WTC11 (cell line): ENCODE results near the gene PTPRN2. TPM values are rescaled to one million over a fixed set of nuclear protein-coding genes. Genes with fewer than 3 reads are reported as not detected.

Experiments used
- ATAC-seq: fragments of 200-7000 bp; cut with Tn5 transposase; 2 replicates; pipeline ENCODE4 v1.10.0; 2021; ENCODE audit warnings: mild to moderate bottlenecking, moderate library complexity
- CTCF ChIA-PET: fragments of 300-600 bp; sonication (Branson Sonifier 250); formaldehyde crosslinking; loops from one replicate; lab custom pipeline; 2021; ENCODE audit warnings: antibody characterized with exemption; lab: Charles Lee
- POLR2A ChIA-PET: fragments of 350-600 bp; sonication (Branson Sonifier 250); formaldehyde crosslinking; loops from one replicate; lab custom pipeline; 2021; ENCODE audit warnings: antibody characterized with exemption; lab: Charles Lee
- DNase-seq: peaks from one replicate; pipeline ENCODE4 v3.0.0; 2021; ENCODE audit warnings: low spot score
- H3K27ac Mint-ChIP-seq: 2 replicates; pipeline ENCODE4 v1.8.0; 2021; ENCODE audit warnings: mixed read lengths
- H3K27me3 Mint-ChIP-seq: 2 replicates; pipeline ENCODE4 v1.8.0; 2021; ENCODE audit warnings: low read depth, mild to moderate bottlenecking, moderate library complexity, mixed read lengths
- H3K36me3 Mint-ChIP-seq: 2 replicates; pipeline ENCODE4 v1.8.0; 2021; ENCODE audit warnings: mixed read lengths
- H3K4me1 Mint-ChIP-seq: 2 replicates; pipeline ENCODE4 v1.8.0; 2022; ENCODE audit warnings: mixed read lengths
- H3K4me3 Mint-ChIP-seq: 2 replicates; pipeline ENCODE4 v1.8.0; 2021; ENCODE audit warnings: mild to moderate bottlenecking, moderate library complexity, mixed read lengths
- H3K9me3 Mint-ChIP-seq: 2 replicates; pipeline ENCODE4 v1.8.0; 2021; ENCODE audit warnings: mixed read lengths
- CREB1 ChIP-seq: sonication (generic); formaldehyde crosslinking; IDR thresholded peaks from 2 replicates; pipeline ENCODE4 v1.8.0; 2023; ENCODE audit warnings: mild to moderate bottlenecking, missing genetic modification reagents
- JUN ChIP-seq: sonication (generic); formaldehyde crosslinking; IDR thresholded peaks from 2 replicates; pipeline ENCODE4 v1.8.0; 2023; ENCODE audit warnings: mild to moderate bottlenecking, missing genetic modification reagents
- MXD4 ChIP-seq: fragments of 250-450 bp; sonication (Bioruptor Pico); IDR thresholded peaks from 2 replicates; pipeline ENCODE4 v1.8.0; 2021; ENCODE audit warnings: mild to moderate bottlenecking, moderate library complexity, borderline replicate concordance
- ZNF317 ChIP-seq: sonication (generic); formaldehyde crosslinking; IDR thresholded peaks from 2 replicates; pipeline ENCODE4 v1.8.1; 2023; ENCODE audit warnings: low read depth, mild to moderate bottlenecking, moderate library complexity, missing genetic modification reagents, borderline replicate concordance
- ZNF423 ChIP-seq: fragments of 250-450 bp; sonication (Bioruptor Pico); IDR thresholded peaks from 2 replicates; pipeline ENCODE4 v2.1.2; 2022; ENCODE audit warnings: mild to moderate bottlenecking, moderate library complexity
- ZNF671 ChIP-seq: fragments of 250-450 bp; sonication (Bioruptor Pico); IDR thresholded peaks from 2 replicates; pipeline ENCODE4 v1.8.0; 2021; ENCODE audit warnings: mild to moderate bottlenecking
- total RNA-seq: library from RNA; stranded (reverse); gene quantifications from 3 replicates; pipeline ENCODE4 v1.2.3, GENCODE V29; 2021
- TF ChIP-seq, protein P1 (sequence below): sonication (generic); formaldehyde crosslinking; IDR thresholded peaks from 2 replicates; pipeline ENCODE4 v1.8.1; 2023; ENCODE audit warnings: mild to moderate bottlenecking, missing genetic modification reagents, borderline replicate concordance
- TF ChIP-seq, protein P2 (sequence below): sonication (generic); formaldehyde crosslinking; IDR thresholded peaks from 2 replicates; pipeline ENCODE4 v1.8.0; 2022; ENCODE audit warnings: mild to moderate bottlenecking, missing genetic modification reagents
- TF ChIP-seq, protein P3 (sequence below): sonication (generic); formaldehyde crosslinking; IDR thresholded peaks from 2 replicates; pipeline ENCODE4 v1.8.1; 2023; ENCODE audit warnings: mild to moderate bottlenecking, moderate library complexity, missing genetic modification reagents
- TF ChIP-seq, protein P4 (sequence below): fragments of 200-600 bp; IDR thresholded peaks from 2 replicates; pipeline ENCODE4 v1.8.0; 2022; ENCODE audit warnings: antibody characterized with exemption
- TF ChIP-seq, protein P5 (sequence below): sonication (generic); formaldehyde crosslinking; IDR thresholded peaks from 2 replicates; pipeline ENCODE4 v1.8.1; 2022; ENCODE audit warnings: mild to moderate bottlenecking, missing genetic modification reagents, moderate library complexity, borderline replicate concordance
- TF ChIP-seq, protein P6 (sequence below): sonication (generic); formaldehyde crosslinking; IDR thresholded peaks from 2 replicates; pipeline ENCODE4 v1.8.0; 2022; ENCODE audit warnings: mild to moderate bottlenecking, missing genetic modification reagents
- TF ChIP-seq, protein P7 (sequence below): sonication (generic); formaldehyde crosslinking; IDR thresholded peaks from 2 replicates; pipeline ENCODE4 v1.8.1; 2022; ENCODE audit warnings: missing genetic modification reagents, borderline replicate concordance
- TF ChIP-seq, protein P8 (sequence below): sonication (generic); formaldehyde crosslinking; IDR thresholded peaks from 2 replicates; pipeline ENCODE4 v1.8.0; 2023; ENCODE audit warnings: missing genetic modification reagents
- TF ChIP-seq, protein P9 (sequence below): fragments of 250-450 bp; sonication (Bioruptor Pico); conservative IDR thresholded peaks from 2 replicates; pipeline ENCODE4 v1.9.0; 2021; ENCODE audit warnings: mild to moderate bottlenecking

Gene PTPRN2
- total RNA-seq, 1 experiment from 2014 or later, result 4.7 TPM

DNA sequence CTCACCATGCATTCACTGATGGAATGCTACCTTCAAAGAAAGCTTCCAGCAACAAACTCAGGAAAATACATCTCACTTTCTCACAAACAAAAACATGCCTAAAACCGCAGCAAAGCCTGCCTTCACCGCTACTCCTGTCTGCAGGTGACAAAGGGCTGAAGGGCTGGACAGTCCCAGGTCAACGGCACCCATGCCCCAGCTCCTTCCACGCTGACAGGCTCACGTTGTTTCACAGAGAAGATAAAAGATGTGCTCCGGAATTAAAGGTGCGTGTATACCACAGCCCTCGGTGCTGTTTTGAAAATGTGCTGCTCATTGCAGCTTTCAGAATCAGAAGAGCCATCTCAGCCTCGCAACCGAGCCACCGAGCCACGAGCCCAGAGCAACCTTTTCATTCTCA is 445.0 kb downstream of the PTPRN2 start (continued):
- TF ChIP-seq, protein P1, sequence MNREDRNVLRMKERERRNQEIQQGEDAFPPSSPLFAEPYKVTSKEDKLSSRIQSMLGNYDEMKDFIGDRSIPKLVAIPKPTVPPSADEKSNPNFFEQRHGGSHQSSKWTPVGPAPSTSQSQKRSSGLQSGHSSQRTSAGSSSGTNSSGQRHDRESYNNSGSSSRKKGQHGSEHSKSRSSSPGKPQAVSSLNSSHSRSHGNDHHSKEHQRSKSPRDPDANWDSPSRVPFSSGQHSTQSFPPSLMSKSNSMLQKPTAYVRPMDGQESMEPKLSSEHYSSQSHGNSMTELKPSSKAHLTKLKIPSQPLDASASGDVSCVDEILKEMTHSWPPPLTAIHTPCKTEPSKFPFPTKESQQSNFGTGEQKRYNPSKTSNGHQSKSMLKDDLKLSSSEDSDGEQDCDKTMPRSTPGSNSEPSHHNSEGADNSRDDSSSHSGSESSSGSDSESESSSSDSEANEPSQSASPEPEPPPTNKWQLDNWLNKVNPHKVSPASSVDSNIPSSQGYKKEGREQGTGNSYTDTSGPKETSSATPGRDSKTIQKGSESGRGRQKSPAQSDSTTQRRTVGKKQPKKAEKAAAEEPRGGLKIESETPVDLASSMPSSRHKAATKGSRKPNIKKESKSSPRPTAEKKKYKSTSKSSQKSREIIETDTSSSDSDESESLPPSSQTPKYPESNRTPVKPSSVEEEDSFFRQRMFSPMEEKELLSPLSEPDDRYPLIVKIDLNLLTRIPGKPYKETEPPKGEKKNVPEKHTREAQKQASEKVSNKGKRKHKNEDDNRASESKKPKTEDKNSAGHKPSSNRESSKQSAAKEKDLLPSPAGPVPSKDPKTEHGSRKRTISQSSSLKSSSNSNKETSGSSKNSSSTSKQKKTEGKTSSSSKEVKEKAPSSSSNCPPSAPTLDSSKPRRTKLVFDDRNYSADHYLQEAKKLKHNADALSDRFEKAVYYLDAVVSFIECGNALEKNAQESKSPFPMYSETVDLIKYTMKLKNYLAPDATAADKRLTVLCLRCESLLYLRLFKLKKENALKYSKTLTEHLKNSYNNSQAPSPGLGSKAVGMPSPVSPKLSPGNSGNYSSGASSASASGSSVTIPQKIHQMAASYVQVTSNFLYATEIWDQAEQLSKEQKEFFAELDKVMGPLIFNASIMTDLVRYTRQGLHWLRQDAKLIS (CRISPR knock-in tag), result no peak
- no peak for TF ChIP-seq ZNF317
- TF ChIP-seq, protein P2, sequence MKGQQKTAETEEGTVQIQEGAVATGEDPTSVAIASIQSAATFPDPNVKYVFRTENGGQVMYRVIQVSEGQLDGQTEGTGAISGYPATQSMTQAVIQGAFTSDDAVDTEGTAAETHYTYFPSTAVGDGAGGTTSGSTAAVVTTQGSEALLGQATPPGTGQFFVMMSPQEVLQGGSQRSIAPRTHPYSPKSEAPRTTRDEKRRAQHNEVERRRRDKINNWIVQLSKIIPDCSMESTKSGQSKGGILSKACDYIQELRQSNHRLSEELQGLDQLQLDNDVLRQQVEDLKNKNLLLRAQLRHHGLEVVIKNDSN (CRISPR knock-in tag), result no peak
- no peak for TF ChIP-seq JUN
- TF ChIP-seq, protein P3, sequence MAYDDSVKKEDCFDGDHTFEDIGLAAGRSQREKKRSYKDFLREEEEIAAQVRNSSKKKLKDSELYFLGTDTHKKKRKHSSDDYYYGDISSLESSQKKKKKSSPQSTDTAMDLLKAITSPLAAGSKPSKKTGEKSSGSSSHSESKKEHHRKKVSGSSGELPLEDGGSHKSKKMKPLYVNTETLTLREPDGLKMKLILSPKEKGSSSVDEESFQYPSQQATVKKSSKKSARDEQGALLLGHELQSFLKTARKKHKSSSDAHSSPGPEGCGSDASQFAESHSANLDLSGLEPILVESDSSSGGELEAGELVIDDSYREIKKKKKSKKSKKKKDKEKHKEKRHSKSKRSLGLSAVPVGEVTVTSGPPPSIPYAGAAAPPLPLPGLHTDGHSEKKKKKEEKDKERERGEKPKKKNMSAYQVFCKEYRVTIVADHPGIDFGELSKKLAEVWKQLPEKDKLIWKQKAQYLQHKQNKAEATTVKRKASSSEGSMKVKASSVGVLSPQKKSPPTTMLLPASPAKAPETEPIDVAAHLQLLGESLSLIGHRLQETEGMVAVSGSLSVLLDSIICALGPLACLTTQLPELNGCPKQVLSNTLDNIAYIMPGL (CRISPR knock-in tag), result no peak
- TF ChIP-seq MXD4, result no peak
- TF ChIP-seq ZNF671 (CRISPR knock-in tag), result no peak
- TF ChIP-seq, protein P4, sequence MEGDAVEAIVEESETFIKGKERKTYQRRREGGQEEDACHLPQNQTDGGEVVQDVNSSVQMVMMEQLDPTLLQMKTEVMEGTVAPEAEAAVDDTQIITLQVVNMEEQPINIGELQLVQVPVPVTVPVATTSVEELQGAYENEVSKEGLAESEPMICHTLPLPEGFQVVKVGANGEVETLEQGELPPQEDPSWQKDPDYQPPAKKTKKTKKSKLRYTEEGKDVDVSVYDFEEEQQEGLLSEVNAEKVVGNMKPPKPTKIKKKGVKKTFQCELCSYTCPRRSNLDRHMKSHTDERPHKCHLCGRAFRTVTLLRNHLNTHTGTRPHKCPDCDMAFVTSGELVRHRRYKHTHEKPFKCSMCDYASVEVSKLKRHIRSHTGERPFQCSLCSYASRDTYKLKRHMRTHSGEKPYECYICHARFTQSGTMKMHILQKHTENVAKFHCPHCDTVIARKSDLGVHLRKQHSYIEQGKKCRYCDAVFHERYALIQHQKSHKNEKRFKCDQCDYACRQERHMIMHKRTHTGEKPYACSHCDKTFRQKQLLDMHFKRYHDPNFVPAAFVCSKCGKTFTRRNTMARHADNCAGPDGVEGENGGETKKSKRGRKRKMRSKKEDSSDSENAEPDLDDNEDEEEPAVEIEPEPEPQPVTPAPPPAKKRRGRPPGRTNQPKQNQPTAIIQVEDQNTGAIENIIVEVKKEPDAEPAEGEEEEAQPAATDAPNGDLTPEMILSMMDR, result no peak
- no peak for TF ChIP-seq CREB1
- TF ChIP-seq, protein P5, sequence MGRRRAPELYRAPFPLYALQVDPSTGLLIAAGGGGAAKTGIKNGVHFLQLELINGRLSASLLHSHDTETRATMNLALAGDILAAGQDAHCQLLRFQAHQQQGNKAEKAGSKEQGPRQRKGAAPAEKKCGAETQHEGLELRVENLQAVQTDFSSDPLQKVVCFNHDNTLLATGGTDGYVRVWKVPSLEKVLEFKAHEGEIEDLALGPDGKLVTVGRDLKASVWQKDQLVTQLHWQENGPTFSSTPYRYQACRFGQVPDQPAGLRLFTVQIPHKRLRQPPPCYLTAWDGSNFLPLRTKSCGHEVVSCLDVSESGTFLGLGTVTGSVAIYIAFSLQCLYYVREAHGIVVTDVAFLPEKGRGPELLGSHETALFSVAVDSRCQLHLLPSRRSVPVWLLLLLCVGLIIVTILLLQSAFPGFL (CRISPR knock-in tag), result no peak
- TF ChIP-seq, protein P6, sequence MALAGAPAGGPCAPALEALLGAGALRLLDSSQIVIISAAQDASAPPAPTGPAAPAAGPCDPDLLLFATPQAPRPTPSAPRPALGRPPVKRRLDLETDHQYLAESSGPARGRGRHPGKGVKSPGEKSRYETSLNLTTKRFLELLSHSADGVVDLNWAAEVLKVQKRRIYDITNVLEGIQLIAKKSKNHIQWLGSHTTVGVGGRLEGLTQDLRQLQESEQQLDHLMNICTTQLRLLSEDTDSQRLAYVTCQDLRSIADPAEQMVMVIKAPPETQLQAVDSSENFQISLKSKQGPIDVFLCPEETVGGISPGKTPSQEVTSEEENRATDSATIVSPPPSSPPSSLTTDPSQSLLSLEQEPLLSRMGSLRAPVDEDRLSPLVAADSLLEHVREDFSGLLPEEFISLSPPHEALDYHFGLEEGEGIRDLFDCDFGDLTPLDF, result no peak
- TF ChIP-seq ZNF423 (CRISPR knock-in tag), result no peak
- TF ChIP-seq, all 79 proteins: peak for 0

DNA sequence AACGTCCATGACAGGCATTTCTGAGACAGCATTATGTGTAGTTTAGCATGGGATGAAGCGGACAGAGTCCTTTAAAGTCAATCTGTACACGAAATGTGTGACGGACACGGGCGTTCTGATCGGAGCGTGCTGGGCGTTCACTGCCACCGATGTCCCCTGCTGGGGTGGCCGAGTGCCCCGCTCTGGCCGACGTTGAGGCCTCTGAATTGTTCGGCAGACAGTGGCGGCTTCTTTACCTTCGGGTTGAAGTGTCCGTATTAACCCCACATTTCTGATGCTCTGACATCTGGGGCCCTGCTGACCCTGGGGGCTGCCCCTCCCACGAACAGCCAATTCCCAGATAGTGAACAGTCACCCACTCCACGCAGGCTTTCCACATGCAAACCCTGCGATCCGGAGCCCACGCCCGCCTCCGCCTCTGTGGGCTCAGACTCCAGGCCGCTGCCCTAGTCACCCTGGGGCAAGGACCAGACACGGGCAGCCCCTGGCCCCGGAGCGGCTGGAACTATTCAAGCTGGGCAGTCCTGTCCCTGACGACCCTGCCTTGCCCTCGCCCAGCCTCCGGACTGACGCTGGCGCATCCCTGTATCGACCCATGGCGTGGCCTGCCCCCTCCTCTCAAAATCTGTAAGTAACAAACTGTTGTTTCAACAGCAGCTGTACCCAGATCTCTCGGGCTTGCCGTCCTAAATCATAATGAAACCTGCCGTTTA is 445.7 kb downstream of the PTPRN2 start:
- no peak for ATAC-seq
- no peak overlapping the region for H3K4me3 Mint-ChIP-seq
- ChIA-PET POLR2A (no interaction called here), CTCF (no interaction called here)
- no peak overlapping the region for H3K27ac Mint-ChIP-seq
- DNase-seq, result no peak
- peaks cover 38% of the 10 kb centered on the region for H3K36me3 Mint-ChIP-seq
- H3K27me3 Mint-ChIP-seq, result peaks cover 4% of the 10 kb centered on the region; the same call in 1 of the 2 replicates
- peaks cover 30% of the 10 kb centered on the region for H3K9me3 Mint-ChIP-seq
- H3K4me1 Mint-ChIP-seq, result 0 out of 2 replicates have a peak, but pooled peaks cover 5% of the 10 kb centered on the region
- TF ChIP-seq, protein P5 (CRISPR knock-in tag), result no peak
- TF ChIP-seq, protein P7, sequence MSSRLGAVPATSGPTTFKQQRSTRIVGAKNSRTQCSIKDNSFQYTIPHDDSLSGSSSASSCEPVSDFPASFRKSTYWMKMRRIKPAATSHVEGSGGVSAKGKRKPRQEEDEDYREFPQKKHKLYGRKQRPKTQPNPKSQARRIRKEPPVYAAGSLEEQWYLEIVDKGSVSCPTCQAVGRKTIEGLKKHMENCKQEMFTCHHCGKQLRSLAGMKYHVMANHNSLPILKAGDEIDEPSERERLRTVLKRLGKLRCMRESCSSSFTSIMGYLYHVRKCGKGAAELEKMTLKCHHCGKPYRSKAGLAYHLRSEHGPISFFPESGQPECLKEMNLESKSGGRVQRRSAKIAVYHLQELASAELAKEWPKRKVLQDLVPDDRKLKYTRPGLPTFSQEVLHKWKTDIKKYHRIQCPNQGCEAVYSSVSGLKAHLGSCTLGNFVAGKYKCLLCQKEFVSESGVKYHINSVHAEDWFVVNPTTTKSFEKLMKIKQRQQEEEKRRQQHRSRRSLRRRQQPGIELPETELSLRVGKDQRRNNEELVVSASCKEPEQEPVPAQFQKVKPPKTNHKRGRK, result no peak
- TF ChIP-seq, protein P8, sequence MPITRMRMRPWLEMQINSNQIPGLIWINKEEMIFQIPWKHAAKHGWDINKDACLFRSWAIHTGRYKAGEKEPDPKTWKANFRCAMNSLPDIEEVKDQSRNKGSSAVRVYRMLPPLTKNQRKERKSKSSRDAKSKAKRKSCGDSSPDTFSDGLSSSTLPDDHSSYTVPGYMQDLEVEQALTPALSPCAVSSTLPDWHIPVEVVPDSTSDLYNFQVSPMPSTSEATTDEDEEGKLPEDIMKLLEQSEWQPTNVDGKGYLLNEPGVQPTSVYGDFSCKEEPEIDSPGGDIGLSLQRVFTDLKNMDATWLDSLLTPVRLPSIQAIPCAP (CRISPR knock-in tag), result no peak
- TF ChIP-seq, protein P9, sequence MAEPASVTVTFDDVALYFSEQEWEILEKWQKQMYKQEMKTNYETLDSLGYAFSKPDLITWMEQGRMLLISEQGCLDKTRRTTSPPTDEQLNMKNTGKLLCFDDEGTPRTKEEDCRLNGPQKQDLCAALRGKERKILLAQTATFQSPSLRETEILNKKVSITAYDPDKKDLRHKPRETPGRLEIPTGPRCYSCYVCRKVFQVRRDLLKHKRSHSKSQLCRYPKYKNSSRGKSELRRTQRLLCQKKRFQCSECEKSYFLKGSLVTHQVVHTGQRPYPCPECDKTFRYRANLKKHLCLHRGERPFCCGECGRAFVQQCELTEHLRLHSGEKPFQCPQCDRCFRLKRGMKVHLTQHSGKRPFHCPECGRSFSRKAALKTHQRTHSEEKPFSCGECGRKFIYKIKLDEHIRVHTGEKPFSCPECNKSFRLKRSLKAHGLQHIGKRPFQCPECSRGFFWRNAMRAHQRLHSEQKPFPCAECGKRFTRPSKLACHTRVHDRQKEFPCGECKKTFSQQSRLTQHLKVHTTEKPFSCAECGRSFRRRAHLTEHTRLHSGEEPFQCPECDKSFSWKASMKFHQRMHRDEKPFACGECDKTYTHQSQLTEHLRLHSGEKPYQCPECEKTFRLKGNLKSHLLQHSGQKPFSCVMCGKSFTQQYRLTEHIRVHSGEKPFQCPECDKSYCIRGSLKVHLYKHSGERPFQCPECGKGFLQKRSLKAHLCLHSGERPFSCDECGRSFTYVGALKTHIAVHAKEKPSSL (CRISPR knock-in tag), result no peak
